GM19463 (cell line): ENCODE data around the gene SLC22A17.

ENCODE experiments used
- ATAC-seq: cut with Tn5 transposase; IDR thresholded peaks from one replicate; pipeline ENCODE4 v1.9.1; 2021; ENCODE audit warnings: mild to moderate bottlenecking, moderate library complexity; ENCODE audit not compliant: unreplicated experiment

Gene SLC22A17

GRCh38 chr14:23364164-23365035, 11.7 kb upstream of the SLC22A17 start:
- ATAC-seq: no peak

GRCh38 chr14:23362200-23362599, 9.5 kb upstream of the SLC22A17 start:
- ATAC-seq: no peak

GRCh38 chr14:23361763-23362162, 9.1 kb upstream of the SLC22A17 start:
- no peak for ATAC-seq

- no peak for ATAC-seq
Measured at GRCh38 chr14:23361320-23361719, 8.6 kb upstream of the SLC22A17 start.

- ATAC-seq: no peak
Measured at GRCh38 chr14:23360496-23360895, 7.8 kb upstream of the SLC22A17 start.

- ATAC-seq: no peak
Measured at GRCh38 chr14:23359722-23360447, 7.2 kb upstream of the SLC22A17 start.

- ATAC-seq: no peak
Measured at GRCh38 chr14:23359167-23359626, 6.5 kb upstream of the SLC22A17 start.

- no peak for ATAC-seq
Measured at GRCh38 chr14:23358553-23359166, 6.0 kb upstream of the SLC22A17 start.

GRCh38 chr14:23358042-23358441, 5.4 kb upstream of the SLC22A17 start:
- ATAC-seq: no peak

- no peak for ATAC-seq
Measured at GRCh38 chr14:23357261-23357660, 4.6 kb upstream of the SLC22A17 start.

- ATAC-seq: no peak
Measured at GRCh38 chr14:23356662-23357061, 4.0 kb upstream of the SLC22A17 start.

GRCh38 chr14:23355871-23356435, 3.3 kb upstream of the SLC22A17 start:
- no peak for ATAC-seq

GRCh38 chr14:23354990-23355389, 2.3 kb upstream of the SLC22A17 start:
- no peak for ATAC-seq

- ATAC-seq: no peak
Measured at GRCh38 chr14:23353433-23353780, 720 bp upstream of the SLC22A17 start.

- no peak for ATAC-seq
Measured at GRCh38 chr14:23351681-23352505, 794 bp downstream of the SLC22A17 start.

- ATAC-seq: no peak
Measured at GRCh38 chr14:23349156-23349845, 3.4 kb downstream of the SLC22A17 start.

GRCh38 chr14:23348297-23348655, 4.4 kb downstream of the SLC22A17 start:
- no peak for ATAC-seq

GRCh38 chr14:23347406-23348296, 5.0 kb downstream of the SLC22A17 start:
- ATAC-seq: no peak
